GM21619 (cell line): Measurements from ENCODE around the gene HPCAL1.

Source experiments
- ATAC-seq: cut with Tn5 transposase; IDR thresholded peaks from one replicate; pipeline ENCODE4 v1.9.1; 2021; ENCODE audit not compliant: unreplicated experiment

HPCAL1 gene

DNA sequence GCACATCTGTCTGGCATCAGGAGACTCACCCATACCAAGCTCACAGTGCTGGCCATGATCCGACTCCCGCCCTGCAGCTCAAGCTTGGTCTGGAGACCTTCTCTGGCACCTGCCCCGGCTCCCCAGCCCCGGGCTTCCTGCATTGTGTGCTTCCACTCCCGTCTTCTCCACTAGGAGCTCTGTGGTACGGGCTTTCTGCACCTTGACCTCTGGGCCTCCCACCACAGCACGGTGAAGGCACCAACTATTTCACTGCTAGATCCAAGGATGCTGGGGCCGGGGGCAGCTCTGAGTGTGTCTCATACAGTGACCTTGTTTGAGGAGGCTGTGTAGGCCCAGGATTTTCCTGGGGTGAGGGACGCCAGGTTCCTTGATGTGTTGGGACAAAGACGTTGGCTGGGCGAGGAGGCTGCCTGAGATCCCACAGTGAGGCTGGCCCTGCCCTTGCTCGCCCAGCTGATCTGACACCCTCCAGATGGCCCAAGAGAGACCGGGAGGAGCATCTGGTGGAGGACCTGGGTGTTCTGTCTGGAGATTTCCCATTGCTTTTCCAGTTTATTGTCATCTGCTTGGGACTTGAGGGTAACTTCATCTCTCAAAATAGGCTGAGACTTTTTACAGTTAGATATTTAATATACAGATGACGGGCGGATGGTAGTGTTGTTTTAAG is 64.0 kb downstream of the HPCAL1 start:
- ATAC-seq: no peak

DNA sequence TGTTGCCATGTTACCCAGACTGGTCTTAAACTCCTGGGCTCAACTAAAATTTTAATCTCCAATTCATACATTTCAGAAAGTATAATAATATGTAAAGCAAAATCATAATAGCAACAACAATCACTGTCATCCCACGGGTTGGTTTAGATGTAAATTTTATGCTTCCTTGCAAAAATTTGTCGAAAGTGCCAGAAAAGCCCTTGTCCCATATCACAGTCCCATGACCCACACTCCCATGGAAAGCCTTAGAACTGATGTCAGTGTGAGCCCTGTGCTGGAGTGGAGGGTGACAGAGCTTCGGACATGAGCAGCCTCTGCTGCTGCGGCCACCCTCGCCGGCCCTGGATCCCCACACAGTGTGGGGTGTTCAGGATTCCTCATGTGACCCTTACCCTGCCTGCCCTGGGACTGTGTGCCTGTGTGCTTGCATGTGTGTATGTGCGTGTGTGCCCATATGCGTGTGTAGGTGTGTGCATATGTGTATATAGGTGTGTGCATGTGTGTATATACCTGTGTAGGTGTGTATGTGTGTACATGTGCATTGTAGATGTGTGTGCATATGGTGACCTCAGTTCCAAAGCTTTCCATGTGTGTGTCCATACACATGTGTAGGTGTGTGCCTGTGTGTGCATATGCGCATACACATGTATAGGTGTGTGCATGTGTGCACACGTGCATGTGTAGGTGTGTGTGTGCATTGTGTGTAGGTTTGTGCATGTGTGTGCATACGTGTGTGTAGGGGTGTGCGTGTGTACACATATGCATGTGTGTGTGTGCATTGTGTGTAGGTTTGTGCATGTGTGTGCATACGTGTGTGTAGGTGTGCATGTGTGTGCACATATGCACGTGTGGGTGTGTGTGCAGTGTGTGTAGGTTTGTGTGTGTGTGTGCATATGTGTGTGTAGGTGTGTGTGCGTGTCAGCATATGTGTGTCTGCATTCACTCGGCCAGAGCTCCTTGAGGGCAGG is 65.1 kb downstream of the HPCAL1 start:
- no peak for ATAC-seq

DNA sequence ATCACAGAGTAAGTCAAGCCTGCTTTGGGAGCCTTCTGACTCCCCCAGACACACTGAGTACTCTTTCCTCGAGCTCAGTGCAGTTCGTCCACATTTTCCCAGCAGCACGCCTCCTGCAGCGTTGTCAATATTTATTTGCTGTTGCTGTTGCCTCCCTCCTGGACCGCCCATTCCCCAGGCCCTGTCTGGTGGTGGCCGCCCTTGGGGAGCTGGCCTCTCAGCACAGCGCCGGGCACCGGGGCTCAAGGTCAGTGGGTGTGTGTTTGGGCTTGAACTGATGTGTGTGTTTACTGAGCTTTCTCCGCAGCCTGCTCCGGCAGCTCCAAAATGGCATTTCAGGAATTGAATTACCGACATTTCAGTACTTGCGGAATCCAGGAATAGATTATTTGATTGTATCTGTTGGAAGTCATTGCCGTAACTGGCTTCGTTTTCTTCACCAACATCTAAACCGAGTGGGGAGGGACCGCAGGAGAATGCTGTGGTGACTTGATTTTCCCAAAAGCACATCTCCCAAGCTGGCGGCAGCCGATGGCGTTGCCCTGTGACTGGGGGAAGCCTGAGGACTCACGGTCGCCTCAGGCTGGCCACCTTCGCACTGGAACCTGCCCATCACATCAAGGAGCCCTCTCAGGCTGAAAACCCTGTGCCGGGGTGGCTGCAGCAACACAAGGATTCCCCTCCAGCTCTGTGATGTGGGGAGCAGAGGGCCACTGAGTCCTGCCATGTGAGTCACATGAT is 66.0 kb downstream of the HPCAL1 start:
- no peak for ATAC-seq

DNA sequence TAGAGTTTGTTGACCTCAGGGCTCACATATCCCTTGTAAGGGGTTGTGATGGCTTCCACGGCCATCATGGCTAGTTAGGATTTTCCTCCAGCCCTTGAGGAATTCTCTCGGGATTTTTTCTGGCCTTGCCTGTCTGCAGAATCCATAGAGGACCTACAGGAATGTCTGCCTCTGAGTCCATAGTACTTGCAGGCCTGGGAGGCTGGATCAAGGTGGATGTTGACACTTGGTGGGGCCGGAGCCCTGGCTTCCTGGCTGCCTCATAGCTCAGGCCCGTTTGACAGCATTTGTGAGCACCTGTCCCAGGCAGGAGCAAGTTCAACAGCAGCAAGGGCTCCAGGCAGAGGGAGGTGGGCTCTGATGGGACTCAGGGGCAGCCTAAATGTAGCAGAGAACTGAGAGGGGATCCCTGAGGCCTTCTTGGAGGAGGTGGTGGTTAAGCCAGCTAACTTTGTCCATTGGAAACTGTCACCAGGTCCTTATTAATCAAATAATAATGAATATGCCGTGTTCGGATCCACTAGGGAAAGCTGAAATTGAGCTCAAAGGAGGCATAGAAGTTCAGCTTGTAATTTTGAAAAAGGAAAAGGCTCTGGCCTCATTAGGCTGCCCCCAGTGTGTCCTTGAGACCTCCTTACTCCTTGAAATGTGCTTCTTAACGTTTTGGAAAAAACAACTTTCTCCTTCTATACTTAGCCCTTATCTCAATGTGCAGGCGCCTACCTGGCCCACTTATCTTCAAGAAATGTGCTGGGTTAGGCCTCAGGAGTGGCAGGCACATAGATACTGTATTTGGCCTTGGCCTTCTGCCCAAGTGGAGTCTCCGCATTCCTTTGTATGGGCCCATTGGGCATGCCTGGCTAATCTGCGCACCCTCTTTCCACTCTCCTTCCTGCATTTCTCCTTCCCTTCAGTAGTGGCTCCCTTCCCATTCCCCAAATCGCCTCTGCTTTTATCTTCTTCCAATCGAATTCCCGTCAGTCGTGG is 66.9 kb downstream of the HPCAL1 start:
- ATAC-seq: no peak

DNA sequence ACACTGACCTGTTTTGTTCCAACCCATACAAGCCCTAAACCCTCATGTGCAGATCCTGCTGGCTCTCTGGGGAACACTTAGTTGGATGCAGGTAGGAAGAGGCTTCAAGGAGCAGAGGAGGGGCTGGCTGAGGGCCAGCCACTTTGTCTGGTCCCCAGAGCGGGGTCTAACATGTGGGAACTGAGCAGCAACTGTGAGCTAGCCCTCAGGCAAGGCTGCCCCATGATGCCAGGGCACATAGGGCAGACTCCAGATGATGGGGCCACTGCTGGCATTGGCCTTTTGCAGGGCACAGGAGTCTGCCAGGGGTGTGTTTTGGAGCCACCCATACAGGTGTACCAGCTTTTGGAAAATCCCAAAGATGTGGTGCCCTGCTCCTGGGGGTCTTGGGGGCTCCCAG is 67.7 kb downstream of the HPCAL1 start:
- no peak for ATAC-seq

DNA sequence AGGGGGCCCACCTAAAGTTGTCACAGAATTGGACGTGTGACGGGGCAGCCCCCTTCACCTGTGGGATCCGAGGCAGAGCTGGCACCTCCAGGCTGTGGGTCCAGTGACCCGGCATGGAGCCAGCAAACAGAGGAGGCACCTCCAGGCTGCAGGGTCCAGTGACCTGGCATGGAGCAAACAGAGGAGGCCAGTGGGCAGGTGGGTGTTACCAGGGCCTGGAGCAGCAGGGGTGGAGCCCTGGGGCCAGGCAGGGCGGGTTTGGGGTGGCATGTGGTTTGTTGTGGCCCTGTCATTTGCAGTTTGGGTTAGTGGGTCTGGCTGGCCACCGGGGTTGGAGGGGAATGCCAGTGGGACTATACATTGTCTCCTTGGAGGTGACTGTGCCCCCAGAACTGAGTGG is 68.2 kb downstream of the HPCAL1 start:
- no peak for ATAC-seq

DNA sequence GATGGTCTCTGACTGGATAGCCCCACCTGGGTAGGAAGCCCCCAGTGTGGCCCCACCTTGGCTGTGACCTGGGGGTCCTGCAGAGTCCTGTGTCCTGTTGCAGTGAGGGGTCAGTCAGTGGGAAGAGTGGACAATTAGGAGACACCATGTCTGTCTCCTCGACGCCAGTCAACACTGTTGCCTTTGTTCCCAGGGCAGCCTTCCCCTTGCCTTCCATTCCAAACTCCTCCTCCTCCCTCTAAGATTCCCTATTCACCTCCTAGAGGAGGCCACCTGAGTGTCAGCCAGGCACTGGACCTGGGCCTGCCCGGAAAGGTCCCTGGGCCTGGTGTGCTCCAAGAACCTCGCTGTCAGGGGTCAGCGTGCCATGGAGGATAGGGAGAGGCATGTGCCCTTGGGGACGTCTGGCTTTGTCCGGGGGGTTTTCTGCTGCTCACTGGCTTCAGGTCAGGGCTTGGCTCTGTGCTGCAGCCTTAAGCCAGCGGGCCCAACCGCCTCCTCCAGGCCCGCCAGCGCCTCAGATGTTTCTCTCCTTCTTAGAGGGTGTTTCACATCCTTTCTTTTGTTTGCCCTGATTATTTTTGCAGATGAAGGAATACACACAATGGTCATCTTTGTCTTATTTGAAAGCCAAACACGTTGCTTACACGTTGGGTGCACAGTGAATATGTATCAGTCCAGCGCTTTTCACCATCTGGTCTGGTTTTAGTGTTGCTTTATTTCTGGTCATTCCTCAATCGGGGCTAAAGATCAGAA is 68.9 kb downstream of the HPCAL1 start:
- ATAC-seq: no peak

DNA sequence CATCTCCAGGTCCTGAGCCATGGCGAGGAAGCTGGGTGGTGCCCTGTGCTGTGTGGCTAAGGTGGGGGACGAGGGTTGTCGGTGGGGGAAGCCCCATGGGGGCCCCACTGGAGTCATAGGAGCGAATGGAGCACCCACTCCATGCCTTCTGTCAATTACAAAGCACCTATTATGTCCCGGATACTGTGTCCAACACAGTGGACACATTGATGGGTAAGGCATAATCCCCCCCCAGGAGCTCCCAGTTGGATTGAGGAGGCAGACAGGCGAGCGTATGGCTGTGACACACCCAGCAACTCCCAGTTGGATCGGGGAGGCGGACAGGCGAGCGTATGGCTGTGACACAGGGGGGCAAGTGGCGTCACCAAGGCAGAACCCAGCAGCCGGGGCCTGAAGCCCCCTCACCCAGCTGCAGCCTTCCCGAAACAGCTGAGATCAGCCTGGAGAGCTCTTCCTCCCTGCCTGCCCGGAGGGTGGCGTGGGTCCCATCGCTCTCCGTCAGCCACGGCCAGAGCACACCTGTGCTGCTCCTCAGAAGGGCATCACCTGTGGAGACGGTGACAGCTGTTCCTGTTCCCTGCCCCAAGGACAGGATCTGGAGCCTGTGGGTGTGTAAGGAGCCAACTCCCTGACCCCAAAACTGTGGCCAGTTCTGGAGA is 69.6 kb downstream of the HPCAL1 start:
- no peak for ATAC-seq

DNA sequence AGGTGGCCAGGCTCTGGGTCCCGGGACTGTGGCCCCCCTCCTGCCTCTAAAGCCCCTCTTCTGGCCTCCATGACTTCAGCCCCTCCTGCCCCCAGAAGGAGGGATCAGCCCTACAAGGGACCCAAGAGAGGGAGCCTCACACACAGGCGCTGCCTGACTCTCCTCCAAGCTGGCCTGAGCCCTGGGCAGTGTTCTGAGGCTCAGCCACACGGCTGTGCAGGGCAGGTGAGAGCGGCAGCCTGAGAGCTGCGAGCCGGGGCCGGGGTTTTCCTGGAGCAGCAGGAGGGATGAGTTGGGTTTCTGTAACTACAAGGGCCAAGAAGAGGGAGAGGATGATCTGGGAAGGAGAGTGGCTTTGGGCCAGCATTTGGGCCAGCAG is 70.1 kb downstream of the HPCAL1 start:
- ATAC-seq: no peak

DNA sequence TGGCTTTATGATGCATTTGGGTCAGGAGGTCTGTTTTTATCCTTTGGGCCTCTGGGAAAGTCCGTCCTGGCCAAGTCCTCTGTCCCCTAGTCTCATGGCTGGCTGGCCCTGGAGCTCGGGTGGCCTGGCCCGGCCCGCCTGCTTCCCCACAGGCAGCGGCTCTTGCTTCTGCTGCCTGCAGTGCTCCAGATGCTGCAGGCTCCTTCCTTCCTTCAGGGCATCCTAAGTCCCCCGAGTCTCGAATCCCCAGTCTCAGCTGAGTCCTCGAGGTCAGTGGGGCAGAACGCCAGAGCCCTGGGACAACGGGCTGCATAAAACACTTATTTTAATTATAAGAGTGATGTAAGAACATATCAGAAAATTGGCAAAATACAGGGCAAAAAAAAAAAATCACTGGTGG is 71.2 kb downstream of the HPCAL1 start:
- no peak for ATAC-seq

DNA sequence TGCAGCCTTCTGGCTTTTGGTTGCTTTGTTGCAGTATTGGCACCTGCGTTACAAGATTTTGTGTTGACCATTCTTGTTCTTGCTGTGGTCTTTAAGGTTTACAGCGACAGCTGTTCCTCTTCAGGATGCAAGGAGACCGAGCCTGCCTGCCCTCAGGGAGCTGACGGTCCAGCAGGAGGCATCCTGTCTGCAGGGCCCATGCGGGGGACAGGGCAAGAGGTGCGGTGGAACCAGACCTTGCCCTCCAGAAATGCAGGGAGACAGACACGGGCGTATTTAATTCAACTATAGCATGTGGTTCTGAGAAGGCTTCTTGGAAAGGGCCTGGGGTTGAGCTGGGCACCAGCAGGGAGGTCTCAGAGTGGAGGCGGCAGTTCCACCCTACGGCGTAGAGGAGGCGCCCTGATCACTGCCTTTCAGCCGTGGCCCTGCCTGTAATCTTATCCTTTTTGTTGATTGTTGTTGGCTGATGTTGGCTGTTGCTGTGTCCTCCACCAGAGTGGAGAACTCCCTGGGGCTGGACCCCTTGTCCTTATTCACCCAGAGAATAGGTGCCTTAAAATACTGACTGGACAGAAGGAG is 71.7 kb downstream of the HPCAL1 start:
- ATAC-seq: no peak

DNA sequence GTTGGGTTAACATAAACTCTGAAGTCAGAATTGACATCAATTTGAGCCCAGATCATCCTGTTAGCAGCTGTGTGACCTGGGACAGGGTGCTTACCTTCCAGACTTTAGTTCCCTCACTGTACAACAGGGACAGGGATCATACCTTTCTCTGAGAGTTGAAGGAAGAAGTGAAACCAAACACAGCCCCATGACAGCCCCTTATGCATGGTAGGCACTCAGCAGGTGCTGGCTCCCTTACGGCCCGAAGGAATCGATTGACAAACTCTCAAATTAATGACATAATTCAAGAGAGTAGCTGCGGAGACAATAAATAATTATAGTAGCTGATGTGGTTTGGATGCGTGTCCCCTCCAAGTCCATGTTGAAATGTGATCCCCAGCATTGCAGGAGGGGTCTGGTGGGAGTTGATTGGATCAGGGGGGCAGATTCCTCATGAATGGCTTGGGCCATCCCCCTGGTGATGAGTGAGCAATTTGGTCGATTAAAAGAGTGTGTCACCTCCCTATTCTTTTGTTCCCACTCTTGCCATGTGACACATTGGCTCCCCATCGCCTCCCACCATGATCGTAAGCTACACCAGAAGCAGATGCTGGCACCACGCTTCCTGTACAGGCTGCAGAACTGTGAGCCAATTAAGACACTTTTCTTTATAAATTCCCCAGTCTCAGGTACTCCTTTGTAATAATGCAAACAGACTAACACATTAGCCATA is 73.0 kb downstream of the HPCAL1 start:
- ATAC-seq: no peak

DNA sequence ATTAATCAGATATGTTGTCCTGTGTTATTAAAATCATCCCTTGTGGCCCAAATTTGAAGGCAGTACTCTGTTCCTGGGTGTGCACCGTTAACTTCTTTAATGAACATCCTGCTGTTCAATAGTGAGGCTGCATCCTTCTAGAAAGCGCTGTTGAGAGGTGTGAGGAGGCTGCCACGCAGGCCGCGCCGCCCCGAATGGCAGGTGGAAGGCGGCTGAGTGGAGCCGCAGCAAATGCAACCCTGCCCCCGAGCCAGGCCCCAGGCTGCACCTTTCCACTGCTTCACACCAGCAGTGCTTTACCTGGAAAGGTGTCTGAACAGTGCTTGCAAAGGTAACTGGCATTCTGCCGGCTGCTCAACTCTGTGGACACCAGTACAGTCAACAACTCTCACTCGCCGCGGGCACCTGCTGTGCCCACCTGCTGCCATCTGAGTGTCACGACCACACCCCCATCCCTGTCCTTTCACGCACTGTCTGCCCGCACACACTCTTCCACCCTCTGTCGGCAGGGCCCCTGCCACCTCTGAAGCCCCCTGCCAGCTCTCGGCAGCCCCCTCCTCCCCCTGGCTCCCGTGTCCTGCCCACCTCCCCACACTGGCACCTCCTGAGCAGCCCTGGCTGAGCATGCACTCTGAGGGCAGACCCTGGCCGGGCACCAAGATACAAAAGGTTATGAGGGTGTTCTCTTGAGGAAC is 74.5 kb downstream of the HPCAL1 start:
- no peak for ATAC-seq

DNA sequence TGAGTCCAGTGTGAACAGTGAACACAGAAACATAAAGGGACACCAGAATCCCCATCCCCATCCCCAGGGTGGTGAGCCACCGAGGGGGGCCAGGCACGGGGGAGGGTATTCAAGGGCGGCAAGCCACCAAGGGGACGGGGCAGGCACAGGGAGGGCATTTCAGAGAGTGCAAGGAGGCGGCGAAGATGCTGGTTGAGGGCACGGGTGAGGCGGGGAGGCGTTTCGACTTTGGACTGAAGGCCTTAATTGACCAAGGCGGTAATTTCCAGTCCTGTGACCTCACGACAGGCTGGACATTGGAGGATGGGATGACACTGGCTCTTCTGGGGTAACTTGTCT is 75.0 kb downstream of the HPCAL1 start:
- ATAC-seq: no peak

DNA sequence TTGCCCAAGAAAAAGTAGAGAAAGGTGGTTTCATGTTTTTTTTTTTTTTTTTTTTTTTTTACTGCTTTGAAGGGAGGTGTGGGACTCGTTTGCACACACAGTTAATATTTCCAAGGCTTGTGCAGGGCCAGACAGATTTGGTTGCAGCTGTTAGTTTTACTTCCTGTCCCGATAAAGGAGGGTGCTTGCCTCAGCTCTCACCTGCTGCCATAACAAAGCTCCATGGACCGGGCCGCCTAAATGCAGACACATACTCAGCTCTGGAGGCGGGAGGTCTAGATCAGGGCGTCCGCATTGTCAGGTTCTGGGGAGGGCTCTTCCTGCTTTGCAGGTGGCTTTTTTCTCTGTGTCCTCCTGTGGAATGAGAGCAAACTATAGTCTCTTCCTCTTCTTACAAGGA is 75.5 kb downstream of the HPCAL1 start:
- peak; percentile 84 for ATAC-seq

DNA sequence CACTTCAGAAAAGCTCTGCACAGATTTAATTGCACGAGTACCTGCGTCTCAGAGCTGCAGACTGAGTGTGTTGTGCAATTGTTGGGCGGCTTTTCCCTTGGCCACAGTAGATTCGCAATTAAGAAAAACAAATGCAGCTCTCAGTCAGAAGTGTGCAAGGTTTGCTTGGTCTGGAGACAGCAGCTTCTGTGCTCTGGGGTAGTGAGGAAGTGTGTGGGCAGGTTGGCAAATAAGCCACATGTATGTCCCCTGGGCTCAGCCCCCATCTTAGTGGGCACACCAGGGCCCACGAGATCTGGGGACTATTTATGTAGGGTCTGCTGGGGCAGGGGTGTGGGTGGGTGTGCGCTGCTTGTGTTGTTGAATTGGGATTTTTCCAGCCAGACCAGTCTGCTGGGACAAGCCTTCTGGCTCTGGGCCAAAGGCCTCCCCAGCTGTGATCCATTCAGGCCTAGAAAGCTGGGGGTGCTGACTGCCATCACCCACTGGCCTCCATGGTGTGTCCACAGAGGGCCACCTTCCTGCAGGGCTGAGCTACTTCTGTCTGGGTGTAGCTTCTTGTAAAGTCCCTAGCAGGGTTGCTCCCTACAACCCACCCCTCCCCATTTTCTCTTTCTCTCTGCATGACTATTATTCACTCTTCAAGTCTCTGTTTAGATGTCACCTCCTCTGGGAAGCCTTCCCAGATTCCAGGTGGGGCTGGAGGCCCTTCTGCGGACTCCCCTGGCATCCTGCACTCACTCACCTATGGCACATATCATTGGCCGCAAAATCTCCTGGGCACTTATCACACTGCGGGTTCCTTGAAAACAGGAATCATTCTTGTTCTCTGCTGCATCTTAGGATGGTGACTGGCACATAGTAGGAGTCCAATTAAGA is 77.6 kb downstream of the HPCAL1 start:
- ATAC-seq: no peak

DNA sequence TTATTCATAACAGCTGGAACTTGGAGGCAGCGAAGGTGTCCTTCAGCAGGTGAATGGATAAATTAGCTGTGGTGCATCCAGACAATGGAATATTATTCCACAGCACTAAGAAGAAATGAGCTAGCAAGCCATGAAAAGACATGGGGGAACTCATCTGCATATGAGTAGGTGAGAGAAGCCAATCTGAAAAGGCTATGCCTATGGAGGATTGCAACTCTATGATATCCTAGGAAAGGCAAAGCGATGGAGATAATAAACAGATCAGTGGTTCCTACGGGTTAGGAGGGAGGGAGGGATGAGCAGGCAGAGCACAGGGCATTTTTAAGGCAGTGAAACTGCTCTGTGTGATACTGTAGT is 79.3 kb downstream of the HPCAL1 start:
- ATAC-seq: no peak
